Measurements from ENCODE around the gene GYG1.

GRCh38 chr3:149009732-149010131 is 18.4 kb downstream of the GYG1 start:
- TF ChIP-seq CTCF (IDR thresholded peaks at IDR 0.05) (no peak), SIN3A (IDR thresholded peaks at IDR 0.05; ENCODE audit: borderline replicate concordance, insufficient read depth, low read depth, low read length) (no peak)

Data from Panc1 (cell line).